NCI-H345 (cell line): ENCODE measurements around the gene FHL2.

ENCODE experiments used
- DNase-seq: peaks from one replicate; lab custom pipeline; 2025; lab: John Stamatoyannopoulos, UW

FHL2 gene

DNA sequence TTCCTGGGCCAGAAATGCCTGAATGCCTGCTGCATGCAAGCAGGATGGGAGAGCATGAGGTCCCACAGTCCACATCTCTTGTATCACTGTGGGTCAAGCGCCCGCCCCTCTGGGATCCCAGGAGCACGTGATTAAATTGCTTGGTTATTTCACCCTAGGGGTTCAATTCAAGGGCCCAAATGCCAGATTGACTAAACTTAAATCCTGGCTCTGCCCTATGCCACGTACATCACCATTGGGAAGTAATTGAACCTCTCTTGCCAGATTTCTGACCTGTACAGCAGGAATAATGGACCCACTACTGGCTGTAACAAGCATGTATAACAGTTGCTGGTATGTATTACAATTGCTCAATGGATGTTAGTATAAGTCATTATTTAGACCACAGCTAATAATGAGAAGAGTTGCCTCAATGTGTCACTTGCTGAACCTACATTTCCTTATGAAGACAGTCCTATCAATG is 19.9 kb downstream of the FHL2 start:
- DNase-seq = no peak

DNA sequence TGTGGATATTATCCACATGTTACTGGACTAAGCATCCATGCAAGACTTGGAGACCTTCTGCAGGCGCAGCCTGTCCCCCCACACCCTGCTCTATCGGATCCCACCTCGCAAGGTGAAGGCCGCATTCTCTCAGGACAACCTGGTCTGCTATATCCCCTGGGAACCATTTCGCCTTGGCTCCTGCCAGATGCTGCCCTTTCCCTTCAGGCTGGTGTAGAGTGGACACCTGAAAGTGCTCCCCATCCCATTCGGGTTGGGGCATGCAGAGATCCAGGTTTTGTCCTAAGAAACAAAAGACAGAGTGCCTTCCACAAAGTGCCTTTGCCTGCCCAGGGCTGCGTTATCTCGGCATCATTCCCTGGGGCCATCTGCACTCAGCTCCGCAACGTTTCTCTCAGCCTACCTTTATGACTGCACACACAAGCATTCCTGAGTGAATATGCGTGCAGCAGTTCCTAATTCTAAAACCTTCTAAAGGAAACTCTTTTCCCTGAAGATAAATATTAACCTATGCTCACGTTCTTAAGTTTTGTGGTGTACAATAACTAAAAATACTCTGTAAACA is 20.5 kb downstream of the FHL2 start:
- DNase-seq = no peak

DNA sequence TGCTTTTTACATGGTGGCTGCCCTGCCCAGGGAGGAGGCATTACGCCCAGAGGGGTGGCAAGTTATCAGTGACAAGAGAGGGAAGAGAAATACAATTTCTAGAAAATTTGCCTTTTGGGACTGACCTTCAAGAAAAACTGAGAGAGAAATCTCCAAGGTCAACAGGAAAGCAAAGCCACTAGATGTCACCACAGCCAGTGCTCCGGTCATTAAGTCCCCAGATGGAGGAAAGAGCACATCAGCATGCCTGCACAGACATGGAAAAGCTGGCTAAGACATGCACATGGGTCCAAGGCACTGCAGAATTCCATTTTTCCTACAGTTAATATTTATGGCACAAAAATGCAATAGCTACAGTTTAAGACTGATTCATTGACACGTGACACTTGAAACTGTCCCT is 21.0 kb downstream of the FHL2 start:
- no peak for DNase-seq

DNA sequence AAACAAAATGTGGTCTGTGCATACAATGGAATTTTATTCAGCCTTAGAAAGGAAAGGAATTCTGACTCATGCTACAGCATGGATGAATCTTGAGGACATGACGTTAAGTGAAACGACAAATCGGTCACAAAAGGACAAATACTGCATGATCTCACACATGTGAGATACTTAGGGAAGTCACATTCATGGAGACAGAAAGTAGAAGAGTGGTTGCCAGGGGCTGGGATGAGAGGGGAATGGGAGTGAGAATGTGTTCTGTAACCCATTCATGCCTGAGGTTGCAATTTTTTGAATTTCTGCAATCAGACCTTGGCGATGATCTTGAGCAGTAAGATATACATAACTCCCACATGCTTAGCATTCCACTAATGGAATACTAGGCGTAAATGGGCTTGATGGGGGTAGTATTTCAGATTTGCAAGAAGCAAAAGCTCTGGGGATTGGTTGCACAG is 22.0 kb downstream of the FHL2 start:
- no peak for DNase-seq

DNA sequence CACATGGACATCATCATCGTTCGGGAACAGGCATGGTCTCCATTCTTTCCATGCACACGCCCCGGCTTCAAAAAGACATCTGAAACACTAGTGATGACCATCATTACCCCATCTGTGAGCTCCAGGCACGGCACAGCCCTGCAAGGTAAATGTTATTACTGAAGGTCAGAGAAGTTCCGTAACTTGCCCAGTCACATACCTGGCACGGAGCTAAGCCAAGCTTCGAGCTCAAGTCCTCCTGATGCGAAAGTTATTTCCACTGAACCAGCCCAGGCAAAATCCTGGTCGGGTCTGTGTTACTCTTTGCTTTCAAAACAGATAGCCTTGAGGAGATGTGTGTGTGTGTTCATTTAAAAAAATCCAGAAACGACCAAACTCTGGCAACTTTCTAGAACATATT is 22.8 kb downstream of the FHL2 start:
- no peak for DNase-seq

DNA sequence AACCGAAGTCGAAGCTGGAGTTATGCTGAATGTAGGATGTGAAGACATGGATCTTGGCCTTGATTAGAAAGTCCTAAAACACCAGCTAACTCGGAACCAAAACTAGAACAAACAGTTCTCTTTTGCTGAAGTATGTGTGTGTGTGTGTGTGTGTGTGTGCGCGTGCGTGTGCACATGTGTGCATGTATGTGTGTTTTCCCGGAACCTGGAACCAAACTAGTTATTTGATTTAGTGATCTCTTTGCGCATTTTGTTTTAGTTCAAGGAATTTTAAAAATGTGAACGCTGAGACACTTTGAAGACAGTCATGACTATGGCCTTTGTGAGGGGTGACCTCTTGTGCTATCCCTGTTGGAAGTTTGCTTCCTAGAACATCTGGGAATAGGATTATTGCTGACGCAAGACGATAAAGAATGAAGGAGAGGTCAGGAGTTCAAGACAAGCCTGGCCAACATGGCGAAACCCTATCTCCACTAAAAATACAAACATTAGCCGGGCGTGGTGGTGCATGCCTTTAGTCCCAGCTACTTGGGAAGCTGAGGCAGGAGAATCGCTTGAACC is 23.8 kb downstream of the FHL2 start:
- no peak for DNase-seq

DNA sequence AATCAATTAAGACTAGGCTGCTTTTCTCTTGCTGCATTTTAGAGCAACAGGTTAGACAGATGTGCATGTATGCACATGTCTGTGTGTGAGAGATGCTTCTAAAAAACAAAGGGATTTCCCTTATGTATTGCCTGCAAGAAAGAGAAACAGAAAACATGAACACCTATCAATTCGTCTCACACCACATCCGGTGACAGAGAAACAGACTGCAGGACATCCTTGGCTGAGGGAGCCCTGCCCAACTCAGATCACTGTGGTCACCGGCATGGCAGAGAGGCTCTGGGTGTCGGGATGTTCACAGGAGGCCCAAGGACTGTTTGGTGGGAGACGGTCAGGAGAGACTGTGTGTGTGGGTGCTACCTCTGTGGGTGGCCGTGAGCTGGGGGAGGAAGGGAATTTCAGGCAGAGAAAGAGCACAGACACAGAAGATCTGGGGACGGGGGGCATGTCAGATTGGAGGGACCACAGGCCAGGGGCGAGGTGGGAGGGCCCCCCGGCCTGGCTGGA is 24.9 kb downstream of the FHL2 start:
- DNase-seq = no peak

DNA sequence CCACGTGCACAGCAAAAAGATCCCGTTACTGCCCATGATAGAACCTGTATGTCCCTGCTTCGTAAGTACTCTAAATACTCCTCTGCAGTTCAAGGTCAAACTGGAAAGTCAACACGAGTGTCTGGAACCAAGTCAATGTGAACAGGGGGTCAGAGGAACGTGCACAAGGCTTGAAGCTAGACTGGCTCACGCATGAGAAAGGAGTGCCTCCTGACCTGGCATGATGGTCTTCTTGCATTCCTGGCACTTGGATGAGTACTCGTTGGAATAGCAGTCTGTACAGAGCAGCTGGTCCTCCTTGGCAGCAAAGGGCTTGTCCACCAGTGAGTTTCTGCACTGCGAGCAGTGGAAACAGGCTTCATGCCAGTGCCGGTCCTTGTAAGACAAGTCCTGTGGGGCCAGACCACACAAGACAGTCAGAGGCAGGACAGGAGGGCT is 25.5 kb downstream of the FHL2 start:
- no peak for DNase-seq

DNA sequence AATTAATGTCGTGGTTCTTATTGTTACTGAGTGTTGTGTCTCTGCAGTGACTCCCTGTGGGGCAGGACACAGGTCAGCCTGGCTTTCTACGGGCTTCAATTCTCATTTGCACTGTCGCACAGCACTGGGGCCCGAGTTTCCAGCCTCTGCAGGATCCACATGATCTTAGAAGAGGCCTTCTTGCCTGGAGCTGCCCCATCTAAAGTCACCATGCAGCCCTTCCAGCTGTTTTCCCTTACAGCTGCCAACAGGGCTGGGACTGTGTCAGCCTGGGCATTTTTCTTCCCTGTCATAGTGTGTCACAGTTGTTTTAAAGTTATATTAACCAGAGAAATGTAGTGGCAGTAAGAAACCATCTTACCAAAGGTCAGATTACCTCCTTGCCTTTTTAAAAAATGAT is 27.0 kb downstream of the FHL2 start:
- no peak for DNase-seq

DNA sequence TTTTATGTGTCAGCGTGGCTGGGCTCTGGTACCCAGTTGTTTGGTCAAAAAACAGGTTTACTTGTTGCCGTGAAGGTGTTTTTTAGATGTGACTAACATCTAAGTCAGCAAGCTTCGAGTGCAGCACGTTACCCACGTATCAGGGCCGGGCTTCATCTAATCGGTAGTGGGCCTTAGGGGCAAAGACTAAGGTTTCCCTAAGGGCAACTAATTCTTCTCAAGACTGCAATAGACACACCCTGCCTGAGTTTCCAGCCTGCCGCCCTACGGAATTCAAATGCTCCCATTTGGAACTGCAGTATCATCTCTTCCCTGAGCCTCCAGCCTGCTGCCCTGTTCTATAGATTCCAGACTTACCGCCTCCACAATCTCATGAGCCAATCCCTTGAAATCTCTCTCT is 27.7 kb downstream of the FHL2 start:
- no peak for DNase-seq

DNA sequence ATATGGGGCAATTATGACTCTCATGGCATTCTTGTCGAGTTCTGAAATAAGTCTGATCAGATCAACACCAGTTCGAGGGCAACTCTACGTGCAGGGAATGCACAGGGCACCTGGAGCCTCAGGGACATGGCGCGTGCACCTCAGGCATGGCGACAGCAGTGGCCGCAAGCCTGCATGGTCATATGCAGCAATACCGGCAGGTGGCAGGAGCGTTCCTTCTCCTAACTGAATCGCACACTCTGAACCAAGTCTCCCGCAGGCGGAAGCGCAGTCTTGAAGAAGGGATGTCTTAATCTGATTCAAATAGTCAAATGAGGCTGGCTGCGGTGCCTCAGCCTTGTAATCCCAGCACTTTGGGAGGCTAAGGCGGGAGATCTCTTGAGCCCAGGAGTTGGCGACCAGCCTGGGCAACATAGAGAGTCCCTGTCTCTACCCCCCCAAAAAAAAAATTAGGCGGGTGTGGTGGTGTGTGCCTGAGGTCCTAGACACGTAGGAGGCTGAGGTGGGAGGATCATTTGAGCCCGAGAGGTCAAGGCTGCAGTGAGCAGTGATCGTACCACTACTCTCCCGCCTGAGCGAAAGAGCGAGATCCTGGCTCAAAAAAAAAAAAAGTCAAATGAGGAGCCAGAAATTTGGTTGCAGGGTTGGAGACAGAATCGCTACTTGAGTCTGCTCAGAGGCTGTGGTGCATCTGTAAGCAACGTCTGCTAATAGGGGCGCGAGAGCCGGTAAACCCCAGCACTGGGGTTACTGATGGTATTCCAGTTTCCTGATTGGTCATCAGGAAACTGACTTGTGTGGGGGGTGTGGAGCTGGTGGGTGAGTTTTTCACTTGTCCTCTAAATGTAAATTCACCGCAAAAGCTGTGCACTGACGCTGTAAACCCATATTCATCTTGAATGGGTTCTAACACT is 28.8 kb downstream of the FHL2 start:
- DNase-seq = peak; percentile 79

DNA sequence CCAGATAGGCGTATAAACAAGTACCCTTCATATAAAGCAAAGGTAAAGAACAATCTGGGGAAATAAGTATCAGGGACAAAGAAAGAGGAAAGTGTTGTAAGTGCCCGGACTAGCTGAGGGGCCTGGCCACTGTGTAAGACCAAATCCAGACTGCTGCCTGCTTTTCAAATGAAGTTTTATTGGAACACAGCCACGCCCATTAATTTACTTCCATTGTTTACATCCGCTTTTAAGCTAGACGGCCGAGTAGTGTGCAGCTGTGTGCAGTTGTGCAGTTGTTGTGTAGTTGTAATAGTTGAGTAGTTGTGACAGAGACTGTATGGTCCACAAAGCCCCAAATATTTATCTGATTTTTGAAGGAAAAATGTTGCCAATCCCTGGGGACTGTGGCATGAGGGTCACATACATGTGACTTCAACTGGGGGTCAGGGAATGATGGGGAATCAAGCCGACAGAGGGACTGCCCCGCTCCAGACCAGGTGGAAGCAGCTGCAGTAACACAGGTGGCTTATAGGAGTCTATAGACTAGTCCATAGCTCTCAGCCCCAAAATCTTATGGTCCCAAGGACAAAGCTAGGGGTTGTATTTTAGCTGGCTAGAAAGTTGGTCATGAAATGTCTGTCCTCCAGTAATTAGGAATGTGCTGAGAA is 30.0 kb downstream of the FHL2 start:
- no peak for DNase-seq

DNA sequence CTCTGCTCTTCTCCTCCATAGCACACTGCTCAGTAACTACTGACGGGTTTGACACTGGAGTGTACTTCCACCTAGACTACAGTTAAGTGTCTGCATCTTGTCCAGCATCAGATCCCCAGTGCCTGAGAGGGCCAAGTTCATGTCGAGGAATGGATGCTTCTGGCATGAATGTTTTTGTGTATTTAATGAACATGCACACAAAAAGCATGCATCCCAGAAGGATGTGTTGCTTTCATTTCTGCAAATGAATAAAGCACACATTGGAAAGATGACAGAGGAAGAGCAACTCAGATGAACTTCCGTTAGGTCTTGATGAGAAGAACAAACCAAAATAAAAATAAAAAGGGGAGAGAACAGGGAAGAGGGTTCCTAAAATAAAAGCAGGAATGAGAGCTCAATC is 33.6 kb downstream of the FHL2 start:
- no peak for DNase-seq

DNA sequence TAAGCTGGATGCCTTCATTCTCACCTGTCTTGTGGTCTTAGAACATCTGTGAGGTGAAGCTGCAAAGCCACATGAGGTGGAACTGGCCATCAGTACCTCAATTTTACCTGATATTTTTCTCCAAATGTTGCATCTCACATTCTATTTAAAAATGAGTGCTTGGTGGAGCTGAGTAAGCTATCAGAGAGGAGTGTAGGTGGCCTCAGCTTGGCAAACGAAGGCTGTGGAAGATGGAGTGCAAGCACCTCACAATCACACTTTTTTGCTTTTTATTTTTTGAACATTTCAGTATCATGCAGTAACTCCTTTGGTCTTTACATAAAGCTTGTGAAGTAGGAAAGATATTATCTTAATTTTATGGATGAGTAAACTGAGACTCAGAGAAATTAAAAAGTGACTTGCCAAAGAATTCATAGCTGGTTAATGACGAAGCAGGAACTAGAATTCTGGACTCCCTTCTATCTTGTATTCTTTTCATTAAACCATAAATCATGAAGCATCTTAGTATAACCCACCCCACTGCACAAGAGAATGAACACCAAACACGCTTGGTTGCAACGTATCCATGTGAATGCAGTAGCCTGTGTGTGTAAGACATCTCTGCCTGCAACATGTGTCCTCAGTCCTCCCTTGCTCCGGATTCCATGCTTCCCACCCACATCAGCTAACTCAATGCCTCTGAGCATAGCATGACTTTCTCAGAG is 34.3 kb downstream of the FHL2 start:
- DNase-seq = no peak

DNA sequence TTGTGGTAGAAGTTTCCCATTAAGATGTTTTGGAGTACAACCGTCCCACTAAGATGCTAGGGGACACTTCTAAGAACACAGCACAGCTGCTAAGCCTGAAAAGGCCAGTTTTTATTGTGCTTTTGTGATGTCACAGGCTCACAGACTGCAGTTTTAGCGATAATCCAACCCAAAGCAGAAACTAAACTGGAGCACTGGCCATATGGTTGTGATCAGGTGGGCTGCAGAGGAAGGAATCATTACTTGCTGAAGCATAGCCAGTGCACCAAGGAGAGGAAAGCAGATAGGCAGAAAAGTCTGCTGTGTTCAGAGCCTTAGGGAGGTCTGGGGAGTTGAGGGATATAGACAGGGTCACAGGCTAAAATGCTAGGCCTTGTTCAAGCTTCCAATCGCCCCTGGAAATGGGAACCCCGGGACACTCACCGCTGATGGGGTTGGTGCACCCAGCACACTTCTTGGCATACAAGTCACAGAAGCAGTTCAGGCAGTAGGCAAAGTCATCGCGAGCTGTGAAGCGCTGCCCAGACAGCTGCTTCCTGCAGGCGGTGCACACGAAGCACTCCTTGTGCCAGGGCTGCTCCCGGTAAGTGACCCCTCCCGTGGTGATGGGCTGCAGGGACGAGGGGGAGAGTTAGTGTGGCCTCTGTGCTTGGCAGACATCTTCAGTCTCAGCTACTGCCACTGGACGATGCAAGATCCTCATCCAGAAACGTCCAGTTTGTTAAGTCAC is 35.8 kb downstream of the FHL2 start:
- no peak for DNase-seq

DNA sequence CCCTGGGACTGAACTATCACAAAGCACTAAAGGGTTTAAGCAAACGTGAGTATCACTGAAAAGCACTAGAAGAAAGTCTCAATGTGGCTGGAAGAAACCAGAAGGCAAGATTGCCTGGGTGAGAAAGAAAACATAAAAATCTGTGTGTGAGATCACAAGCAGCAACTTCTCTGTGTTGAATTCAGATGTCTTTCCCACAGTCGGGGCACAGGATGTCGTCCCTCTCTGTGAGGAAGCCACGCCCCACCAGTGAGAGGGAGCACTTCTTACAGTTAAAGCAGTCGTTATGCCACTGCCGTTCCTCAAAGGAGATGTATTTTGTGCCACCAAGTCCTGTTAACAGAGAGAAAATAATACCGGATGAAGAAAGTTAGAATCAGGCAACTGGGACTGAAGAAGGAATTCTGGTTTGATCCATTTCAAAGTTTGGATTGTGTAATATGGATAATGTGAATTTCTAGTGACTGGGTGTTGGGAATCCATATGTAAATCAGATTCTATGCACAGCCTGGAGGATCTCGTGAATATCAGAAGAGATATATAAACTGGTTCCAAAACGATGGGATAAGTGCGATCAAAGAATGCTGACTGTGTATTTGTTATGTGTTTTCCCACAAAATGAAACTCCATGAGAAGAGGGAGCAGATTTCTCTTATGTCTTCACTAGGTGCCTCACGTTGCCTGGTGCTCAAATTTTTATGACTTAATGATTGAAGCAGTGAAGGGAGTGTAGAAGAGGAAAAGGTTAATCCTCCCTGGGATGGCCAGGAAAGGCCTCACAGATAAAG is 37.6 kb downstream of the FHL2 start:
- DNase-seq = no peak

DNA sequence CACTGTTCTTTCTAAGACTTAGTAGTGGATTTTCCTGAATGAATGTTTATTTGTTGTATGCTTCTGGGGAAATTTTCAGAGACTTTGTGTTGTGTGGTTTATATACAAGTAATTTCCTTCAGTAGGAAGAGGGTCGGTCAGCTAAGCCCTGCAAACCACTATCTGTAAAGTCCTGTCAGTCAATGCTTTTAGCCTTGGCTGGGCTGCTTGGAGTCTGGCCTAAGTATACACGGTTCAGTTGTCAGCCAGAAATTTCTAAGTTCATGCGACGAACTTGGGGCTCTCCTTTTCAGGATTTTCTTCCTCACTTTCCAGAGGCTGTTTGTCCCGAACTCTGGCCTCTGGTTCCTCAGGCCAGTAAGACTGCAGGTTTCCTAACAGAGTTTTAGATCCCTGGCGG is 40.3 kb downstream of the FHL2 start:
- no peak for DNase-seq

DNA sequence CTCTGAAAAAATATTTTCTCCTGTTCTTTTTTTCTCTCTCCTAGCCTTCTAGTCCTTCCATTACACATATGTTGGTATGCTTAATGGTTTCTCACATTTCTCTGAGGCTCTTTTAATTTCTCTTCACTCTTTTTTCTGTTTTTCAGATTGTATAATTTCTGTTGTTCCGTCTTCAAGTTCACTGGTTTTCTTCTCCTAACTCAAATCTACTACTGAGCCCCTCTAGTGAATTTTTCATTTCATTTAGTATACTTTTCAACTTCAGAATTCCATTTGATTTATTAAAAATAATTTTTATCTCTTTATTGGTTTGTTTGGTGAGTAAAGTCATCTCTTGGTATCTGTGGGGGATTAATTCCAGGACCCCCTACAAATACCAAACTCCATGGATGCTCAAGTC is 41.7 kb downstream of the FHL2 start:
- DNase-seq = no peak

DNA sequence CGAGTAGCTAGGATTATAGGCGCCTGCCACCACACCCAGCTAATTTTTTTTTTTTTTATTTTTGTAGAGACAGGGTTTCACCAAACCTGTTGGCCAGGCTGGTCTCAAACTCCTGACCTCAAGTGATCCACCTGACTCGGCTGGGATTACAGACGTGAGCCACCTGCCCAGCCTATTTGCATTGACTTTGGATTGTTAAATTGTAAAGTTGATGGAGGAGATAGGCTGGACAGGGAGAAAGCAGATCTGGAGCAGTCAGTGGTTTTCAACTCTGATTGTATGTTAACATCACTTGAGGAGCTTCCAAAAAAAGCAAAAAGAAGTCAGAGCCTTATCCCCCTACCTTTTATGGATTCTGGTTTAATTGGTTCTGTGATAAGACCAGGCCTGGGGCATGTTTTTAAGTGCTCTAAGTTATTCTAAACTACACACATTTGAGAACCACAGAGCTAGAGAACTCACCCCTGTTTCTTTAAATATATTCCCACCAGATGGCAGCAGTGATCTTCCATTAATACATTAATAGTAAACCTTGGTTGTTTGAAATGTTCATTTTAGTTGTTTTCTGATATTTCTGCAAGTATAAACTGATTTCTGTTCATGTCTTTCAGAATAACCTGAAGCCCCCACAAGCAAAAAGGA is 54.0 kb downstream of the FHL2 start:
- DNase-seq = no peak

DNA sequence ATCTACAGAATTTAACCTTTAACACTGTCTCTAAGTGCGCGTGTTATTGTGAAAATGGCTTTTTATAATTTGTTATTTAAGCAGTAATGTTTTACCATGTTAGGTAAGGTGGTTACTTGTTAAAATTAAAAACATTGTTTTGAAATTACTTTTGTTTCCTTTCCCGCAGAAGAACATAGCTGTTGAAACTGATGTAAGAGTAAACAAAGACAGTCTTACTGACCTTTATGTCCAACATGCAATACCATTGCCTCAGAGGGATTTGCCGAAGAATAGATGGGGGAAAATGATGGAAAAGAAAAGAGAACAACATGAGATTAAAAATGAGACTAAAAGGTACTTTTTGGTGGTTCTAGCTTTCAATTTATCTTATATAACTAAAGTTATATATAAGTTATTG is 59.4 kb downstream of the FHL2 start:
- no peak for DNase-seq
